Measurements from ENCODE around the gene ENTHD1. TPM values are rescaled to one million over a fixed set of nuclear protein-coding genes. Genes with fewer than 3 reads are reported as not detected.

ENTHD1 gene
- total and polyA plus RNA-seq, 2 of the 4 experiments (the other 2 are of a cell fraction), result not detected

GRCh38 chr22:39748877-39749276 lies 144.7 kb downstream of the ENTHD1 start (continued):
- TF ChIP-seq RAD21 (IDR thresholded peaks at IDR 0.05; ENCODE audit: low read length), result no peak

- Histone ChIP-seq H4K5ac (ENCODE audit: low read depth, low read length) (peak overlapping the region; percentile 40; the same call in 1 of the 2 replicates), H3K9me3 (ENCODE audit: control insufficient read depth, insufficient read depth, low read length) (no peaks in the 10 kb centered on the region), H2AK5ac (ENCODE audit: low read depth, low read length) (peak overlapping the region; percentile 53; the same call in 1 of the 2 replicates), H3K27ac (ENCODE audit: insufficient read depth, low read length) (no peak overlapping the region), H2AK9ac (replicated peaks; ENCODE audit: low read depth, low read length, poor library complexity) (no peak overlapping the region), H2AFZ (replicated peaks; ENCODE audit: low read length, poor library complexity) (no peak overlapping the region), H2BK120ac (ENCODE audit: low read depth, low read length) (peak overlapping the region; percentile 65), H4K91ac (ENCODE audit: insufficient read depth, low read depth, low read length) (peak overlapping the region; percentile 28; the same call in 1 of the 2 replicates), H2BK15ac (ENCODE audit: low read depth, low read length) (peak overlapping the region; percentile 12; the same call in 1 of the 3 replicates), H4K8ac (ENCODE audit: low read depth in 2 of 2, low read length in 2 of 2) (no peak overlapping the region), H3K14ac (replicated peaks; ENCODE audit: low read depth, low read length) (no peak overlapping the region), H3K9ac (ENCODE audit: low read depth, low read length) (no peak overlapping the region), H3K56ac (ENCODE audit: extremely low read depth, insufficient read depth, low read length) (no peak overlapping the region), H3K4me3 (ENCODE audit: insufficient read depth, low read depth, low read length) (no peak overlapping the region), H3K4me2 (ENCODE audit: low read depth, low read length) (no peak overlapping the region), H3K79me1 (ENCODE audit: low read depth in 1 of 2, low read length in 2 of 2) (no peaks in the 10 kb centered on the region), H3K4me1 (ENCODE audit: control insufficient read depth, insufficient read depth, low read length) (peaks cover 5% of the 10 kb centered on the region), H4K20me1 (ENCODE audit: insufficient read depth, low read length) (no peaks in the 10 kb centered on the region), H2BK5ac (ENCODE audit: low read depth, low read length, poor library complexity, severe bottlenecking) (no peak overlapping the region), H2BK20ac (ENCODE audit: low read depth, low read length) (peak overlapping the region; percentile 74), H3K36me3 (ENCODE audit: control insufficient read depth, insufficient read depth, low read length) (no peaks in the 10 kb centered on the region), H3K23ac (ENCODE audit: low read depth, low read length) (no peak overlapping the region), H3K4ac (ENCODE audit: low read depth, low read length) (peak overlapping the region; percentile 32; the same call in 1 of the 2 replicates), H3K9me1 (ENCODE audit: insufficient read depth, low read length) (peaks cover 3% of the 10 kb centered on the region; the same call in 1 of the 2 replicates), H3K18ac (ENCODE audit: low read depth, low read length) (peak overlapping the region; percentile 30; the same call in 1 of the 2 replicates), H3K27me3 (ENCODE audit: control insufficient read depth, insufficient read depth, low read length) (peaks cover 17% of the 10 kb centered on the region; the same call in 1 of the 2 replicates)
- ChIA-PET CTCF (no interaction called here), POLR2A (ENCODE audit: unreplicated experiment) (no interaction called here)
- in situ Hi-C loops (cut with MboI; ENCODE audit: low sequenced_read_pairs), result no loop called here
- intact Hi-C loops (cut with micrococcal nuclease), result no loop called here
- no CpG with 5 or more reads among the region's 3 CpGs for WGBS, 2 experiments (ENCODE audit: extremely low coverage in 2 of 2, insufficient read length in 1 of 2)
- no peak for DNase-seq
- ATAC-seq (ENCODE audit: low read depth), result no peak
- no TSS peak for BruUV-seq (replicated peaks)
- dilution Hi-C loops (cut with HindIII; ENCODE audit: low sequenced_read_pairs, unreplicated experiment), result no loop called here
- TF ChIP-seq, protein P1, sequence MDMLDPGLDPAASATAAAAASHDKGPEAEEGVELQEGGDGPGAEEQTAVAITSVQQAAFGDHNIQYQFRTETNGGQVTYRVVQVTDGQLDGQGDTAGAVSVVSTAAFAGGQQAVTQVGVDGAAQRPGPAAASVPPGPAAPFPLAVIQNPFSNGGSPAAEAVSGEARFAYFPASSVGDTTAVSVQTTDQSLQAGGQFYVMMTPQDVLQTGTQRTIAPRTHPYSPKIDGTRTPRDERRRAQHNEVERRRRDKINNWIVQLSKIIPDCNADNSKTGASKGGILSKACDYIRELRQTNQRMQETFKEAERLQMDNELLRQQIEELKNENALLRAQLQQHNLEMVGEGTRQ (IDR thresholded peaks at IDR 0.05; ENCODE audit: low read depth, low read length), result no peak
- TF ChIP-seq ELK1 (IDR thresholded peaks at IDR 0.05; ENCODE audit: borderline replicate concordance, low read depth, low read length) (no peak), MAFK (IDR thresholded peaks at IDR 0.05; ENCODE audit: low read depth, low read length) (no peak), CEBPB (IDR thresholded peaks at IDR 0.05; ENCODE audit: low read depth, low read length) (no peak), MAZ (IDR thresholded peaks at IDR 0.05; ENCODE audit: borderline replicate concordance, low read depth, low read length) (no peak), RAD21 (IDR thresholded peaks at IDR 0.05; ENCODE audit: low read length) (no peak), SMC3 (IDR thresholded peaks at IDR 0.05; ENCODE audit: low read depth, low read length) (no peak), MXI1 (IDR thresholded peaks at IDR 0.05; ENCODE audit: borderline replicate concordance, low read depth, low read length) (no peak), POLR2A (IDR thresholded peaks at IDR 0.05; ENCODE audit: low read depth, low read length) (no peak), BHLHE40 (IDR thresholded peaks at IDR 0.05; ENCODE audit: low read depth, low read length) (no peak), CHD1 (IDR thresholded peaks at IDR 0.05; ENCODE audit: low read depth, low read length) (no peak), CTCF (conservative IDR thresholded peaks at IDR 0.05; ENCODE audit: low read depth, low read length) (no peak), FOS (IDR thresholded peaks at IDR 0.05; ENCODE audit: low read depth, low read length) (no peak)
Observed at GRCh38 chr22:39746600-39747262, 146.8 kb downstream of the ENTHD1 start.
